Stimulated activated CD4-positive, alpha-beta T cell treated with anti-CD3 and anti-CD28 coated beads, TNF-alpha, amount 100 ng/mL, for 1 hour (primary cell): Measurements from ENCODE around the gene IGSF3.
"Not testable (repeated sequence)": the region's sequence is repeated elsewhere in the genome, so short reads cannot be mapped to it uniquely, and the experiment has no call there.

Source experiments
- DNase-seq, 3 donors: peaks; one replicate each; pipeline ENCODE4 v3.0.0-alpha.2; 2020; ENCODE audit warnings: low read depth in 3 of 3, low spot score in 1 of 3

Gene IGSF3

DNA sequence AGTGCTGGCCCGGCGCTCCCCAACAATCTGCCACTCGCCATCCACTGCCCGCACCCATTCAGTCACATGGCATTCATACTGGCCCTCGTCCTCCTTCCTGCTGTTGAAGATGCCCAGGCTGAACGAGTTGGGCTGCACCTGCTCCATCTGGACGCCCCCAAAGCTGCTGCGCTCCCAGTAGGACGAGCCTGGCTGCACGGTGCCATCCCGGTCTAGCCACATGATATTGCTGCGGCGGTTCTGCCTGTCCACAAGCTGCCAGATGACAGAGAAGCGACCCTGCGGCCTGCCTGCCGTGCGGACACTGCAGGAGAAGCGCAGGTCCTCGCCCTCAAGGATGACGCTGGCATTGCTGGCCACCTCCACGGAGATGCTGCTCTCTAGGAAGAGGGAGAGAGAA lies 63.9 kb downstream of the IGSF3 start:
- not testable (repeated sequence) for DNase-seq

DNA sequence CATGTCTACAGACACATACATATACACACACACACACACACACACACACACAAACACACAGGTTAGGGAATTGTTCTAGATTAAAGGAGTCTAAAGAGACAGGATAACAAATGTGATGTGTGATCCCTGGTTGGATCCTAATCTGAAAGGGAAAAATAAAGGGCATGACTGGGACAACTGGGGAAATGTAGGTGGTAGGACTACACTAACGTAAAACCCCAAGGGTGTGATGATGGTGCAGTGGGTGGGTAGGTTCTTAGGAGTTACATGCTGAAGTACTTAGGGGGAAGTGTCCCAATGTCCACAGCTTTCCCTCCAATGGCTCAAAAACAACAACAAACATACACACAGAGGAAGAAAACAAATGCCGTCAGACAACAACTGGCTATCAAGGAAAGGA lies 68.2 kb downstream of the IGSF3 start:
- DNase-seq, result not testable (repeated sequence)

DNA sequence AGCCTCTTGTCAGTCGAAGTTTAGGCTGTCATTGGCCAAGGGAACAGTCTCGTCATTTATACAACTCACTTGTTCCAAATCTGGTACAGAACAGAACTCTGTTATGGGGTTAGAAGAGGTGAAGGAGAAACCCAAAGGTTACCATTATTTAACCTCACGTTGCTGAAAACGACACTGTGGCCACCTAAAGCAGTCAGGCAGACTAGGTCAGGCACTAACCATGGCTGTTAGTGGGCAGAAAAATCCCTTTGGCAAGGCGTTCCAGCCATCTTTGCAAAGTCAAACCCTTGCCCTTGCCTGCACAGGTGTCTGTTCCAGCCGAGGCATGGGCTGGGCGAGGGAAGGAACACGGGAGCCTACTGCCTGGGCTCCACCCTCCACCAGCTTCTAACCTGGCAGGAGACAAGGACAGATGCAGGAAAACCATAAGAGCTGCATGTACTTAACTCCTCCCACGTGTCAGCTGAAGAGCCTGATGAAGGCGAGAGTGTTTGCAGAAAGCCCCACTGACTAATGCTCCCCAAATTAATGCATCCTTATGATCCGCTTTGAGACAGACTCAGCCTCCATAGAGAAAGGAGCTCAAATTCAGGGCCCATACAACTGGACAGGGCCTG lies 69.0 kb downstream of the IGSF3 start:
- not testable (repeated sequence) for DNase-seq

DNA sequence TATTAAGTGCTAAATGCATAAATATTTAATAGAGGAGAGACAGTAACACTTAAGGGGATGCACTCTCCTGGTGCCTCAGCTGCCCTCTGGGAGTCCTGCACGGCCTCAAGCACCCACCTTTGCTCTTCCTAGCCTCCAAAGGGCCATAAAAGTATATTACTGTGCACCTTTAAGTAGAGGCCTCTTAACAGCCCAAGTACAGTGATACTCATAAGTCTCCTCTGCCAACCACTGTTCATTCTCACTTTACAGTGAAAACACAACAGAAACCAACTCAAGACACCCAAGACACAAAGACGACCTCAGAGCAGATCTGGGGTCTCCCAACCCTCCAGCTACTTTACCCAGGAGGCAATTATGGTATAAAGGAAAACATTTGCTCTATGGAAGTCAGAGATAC lies 70.1 kb downstream of the IGSF3 start:
- DNase-seq, result not testable (repeated sequence)

DNA sequence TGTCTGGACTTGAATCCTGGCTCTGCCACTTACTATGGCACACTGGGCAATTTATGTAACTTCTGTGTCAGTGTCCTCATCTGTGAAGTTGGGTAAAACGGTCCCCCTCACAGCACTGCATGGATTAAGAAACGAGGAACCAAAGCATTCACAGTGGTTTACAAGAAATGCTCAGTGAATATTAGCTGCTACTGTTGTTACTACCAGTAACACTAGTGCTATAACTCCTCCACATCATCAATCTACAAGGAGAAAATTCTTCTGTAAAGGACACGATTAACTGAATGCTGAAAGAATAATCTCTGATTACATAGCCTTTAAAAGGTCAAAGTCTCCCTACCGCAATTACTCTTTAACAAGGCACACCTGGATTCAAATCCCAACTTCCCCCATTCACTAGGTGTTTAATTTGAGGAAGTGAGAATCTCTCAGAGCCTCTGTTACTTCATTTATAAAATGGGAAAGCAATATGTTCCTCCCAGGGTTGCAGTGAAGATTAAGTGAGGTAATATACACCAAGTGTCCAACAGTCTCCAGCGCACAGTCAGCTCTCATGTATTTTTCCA lies 70.7 kb downstream of the IGSF3 start:
- not testable (repeated sequence) for DNase-seq

GRCh38 chr1:116595946-116596741 lies 71.4 kb downstream of the IGSF3 start:
- DNase-seq, result not testable (repeated sequence)

DNA sequence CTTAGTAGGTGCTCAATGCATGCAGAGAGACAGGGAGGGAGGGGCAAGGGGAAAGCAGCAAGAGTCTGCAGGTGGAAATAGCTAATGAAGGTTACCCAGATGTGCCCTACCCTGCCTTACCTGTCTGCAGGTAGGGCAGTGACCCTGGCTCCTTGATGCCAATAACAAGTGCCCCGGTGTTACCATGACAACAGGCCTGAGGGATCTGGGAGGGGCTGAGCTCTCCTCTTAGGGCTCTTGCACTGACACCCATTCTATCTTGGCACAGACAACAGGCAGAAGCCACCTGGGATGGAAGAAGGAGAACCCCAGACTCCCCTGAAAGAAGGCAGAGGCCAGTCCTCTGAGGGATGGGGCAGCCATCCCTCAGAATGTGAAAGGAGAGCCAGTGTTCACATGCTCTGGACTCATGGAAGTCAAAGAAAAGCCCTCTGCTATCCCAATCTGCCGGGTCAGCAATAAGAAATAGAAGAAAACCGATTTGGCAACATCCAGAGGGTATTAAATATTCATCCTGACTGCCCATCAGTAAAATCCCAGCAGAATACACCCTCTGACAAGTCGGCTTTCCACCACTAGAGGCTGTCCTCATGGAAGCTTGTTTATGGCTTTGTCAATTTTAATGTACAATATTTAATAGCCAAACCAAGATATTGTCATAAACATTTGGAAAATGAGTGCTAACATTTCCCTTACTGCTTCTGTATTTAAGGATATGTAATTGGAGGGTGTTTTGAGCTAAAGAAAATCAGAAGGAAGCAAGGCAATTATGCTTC lies 72.3 kb downstream of the IGSF3 start:
- not testable (repeated sequence) for DNase-seq

GRCh38 chr1:116593977-116594376 lies 73.6 kb downstream of the IGSF3 start:
- not testable (repeated sequence) for DNase-seq

GRCh38 chr1:116593401-116593800 lies 74.1 kb downstream of the IGSF3 start:
- not testable (repeated sequence) for DNase-seq

GRCh38 chr1:116591951-116592605 lies 75.5 kb downstream of the IGSF3 start:
- not testable (repeated sequence) for DNase-seq

DNA sequence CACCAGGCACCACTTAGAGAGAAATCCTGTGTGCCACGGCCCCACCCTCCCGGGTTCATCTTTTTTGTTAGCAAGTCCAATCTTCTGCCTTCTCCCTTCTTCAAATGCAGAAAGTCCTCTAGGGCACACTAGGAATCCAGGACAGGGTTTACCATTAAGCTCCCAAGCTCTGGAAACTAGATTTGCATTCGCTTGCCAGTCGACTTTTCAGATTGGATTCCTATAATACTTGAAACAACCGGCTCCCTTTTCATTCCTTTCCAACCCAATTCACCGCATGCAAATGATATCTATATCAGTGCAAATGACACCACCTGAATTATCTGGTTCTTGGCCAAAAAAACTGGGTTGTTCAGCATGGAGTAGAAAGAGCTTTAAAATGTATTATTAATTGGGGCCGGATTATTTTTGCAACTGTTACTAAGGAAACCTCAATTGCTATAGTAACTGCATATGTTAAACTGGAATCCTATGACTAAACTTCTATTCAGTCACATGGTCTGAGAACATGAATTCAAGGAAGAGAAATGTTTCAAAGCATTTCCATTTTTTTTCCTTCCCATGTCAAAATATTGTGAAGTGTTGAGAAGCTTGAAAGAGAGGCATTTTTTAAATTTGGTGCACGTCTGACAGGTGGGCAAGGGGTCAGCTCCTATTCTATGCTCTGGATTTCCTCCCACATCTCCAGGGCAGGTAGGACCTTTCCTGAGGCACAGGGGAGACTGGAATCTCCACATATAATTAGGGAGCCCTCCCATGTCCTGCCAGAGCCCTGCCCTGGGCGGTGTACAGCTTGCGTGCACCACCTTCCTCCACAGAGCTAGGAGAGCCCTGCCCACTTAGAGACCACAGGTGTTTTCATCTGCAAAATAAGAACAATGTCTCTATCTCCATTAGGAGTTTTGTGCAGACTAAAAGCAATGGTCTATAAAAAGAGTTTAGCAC lies 76.3 kb downstream of the IGSF3 start:
- DNase-seq, result not testable (repeated sequence)

DNA sequence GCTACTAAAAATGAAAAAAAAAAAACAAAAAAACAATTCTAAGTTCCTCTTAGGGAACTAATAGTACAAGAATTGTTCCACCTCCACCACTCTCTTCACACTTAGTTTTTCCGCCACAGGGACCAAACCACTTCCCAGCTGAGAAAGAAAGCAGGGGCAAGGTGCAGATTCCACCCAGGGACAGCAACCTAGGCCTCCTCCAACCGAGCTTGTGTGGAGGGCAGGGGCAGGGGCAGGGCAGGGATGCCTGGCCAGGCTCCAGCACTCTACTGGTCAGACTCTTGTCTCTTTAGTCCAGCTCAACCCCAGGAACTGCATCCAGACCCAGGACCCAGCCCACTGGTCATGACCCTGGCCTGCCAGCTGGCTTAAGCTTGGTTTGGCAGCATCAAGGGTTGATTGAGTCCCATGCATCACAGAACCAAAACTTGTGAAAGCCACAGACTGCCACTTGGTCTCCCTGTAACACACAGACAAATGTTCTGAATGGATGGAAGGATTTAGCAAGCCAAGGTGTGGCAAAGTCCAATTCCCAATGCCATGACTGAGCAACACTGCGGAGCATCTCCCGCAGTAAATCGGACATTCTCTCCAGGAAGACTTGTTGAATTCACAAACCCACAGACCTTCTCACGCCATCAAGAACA lies 77.1 kb downstream of the IGSF3 start:
- DNase-seq, result not testable (repeated sequence)

DNA sequence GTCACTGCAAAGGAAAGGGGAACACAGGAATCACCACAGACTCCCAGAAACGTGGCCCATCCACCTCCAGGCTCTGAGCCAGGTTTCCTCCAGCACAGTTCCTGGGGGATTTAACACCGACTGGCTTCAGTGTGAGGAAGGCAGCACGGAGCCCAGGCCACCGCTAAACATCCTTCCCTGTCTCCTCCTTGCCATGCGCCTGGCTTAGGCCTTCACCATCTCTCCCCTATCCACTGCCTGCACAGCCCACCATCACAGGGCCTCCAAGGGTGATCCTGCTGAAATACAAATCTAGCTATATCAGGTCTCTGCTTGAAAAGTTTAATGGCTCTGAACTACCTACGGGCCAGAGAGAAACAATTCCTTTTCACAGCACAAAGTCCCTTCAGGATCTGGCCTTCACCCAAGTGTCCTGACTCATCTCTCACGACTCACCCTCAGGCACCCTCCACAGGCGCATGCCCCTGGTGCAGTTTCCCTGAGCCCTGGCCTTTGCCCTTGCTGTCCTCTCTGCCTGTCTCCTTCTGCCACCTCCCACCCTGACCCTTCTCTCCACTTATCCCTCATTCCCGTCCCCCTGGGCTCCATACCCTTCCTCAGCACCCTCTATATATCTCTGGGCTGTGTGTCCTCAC lies 78.3 kb downstream of the IGSF3 start:
- DNase-seq, result not testable (repeated sequence)

- no peak for DNase-seq
These were observed 79.9 kb downstream of the IGSF3 start for GRCh38 chr1:116587501-116588227.

DNA sequence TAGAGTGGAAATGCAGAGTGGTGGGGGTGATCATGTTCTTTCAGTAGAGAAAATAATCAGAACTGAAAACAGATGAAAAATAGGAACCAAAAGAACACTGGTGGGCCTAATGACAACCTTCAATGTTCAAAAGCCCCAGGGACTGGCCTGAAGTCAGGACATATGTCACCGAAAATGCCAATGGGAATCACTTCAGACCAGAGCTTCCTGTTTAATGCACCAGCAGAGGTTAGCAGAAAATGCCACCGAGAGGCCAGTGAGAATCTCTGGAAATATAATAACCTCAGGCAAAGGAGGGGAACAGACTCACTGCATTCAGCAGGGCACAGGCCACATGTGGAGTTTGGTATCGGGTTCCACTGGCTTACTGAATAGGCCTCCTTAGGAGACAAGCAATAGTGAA lies 80.8 kb downstream of the IGSF3 start:
- DNase-seq, result no peak

DNA sequence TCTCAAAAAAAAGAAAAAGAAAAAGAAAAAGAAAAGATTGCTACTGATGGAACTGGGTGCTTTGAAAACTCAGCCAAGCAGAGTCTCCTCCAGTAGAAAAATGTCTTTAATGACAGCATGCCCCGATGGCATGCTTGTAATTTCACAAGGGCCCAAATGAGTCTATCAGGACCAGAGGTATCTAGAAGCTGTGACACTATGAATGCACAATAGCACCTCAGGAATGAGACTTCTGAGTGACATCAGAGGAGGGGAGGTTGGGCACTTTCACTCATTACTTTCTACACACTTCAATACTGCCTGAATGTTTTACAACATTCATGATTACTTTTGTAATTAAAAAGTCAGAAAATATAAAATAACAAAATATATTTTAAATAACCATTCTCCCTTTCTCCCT lies 81.6 kb downstream of the IGSF3 start:
- DNase-seq, result no peak

DNA sequence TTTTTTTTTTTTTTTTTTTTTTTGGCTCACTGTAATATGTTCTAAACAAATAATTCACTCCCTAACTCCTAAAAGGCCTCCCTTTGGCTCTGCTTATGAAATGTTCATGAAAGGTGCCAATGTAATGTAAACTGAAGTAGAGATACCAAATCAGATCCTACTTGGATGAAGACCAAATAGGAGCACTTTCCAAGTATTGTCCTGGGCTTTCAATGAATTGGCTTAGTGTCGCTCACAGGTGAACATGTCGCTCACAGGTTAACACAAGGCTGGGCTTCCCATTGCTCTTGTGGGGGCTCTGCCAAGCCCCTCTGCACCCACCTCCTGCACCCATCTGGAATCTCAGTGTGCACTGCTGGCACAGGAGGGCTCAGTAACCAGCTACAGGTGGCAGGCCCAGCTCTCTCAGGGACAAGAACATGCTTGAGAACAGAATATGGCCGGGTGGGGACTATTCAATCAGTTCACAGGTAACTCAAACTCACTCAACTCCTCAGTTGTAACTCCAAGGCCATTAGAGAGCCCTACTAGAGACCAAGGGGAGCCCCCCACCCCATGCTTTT lies 86.1 kb downstream of the IGSF3 start:
- DNase-seq, result no peak
